ELR (cell line): Measurements from ENCODE around the gene ZNF189.

Experiments used
- DNase-seq: peaks from one replicate; pipeline ENCODE4 v3.0.0-alpha.2; 2015; ENCODE audit warnings: low read depth

ZNF189 gene

GRCh38 chr9:101398068-101398929, at the start of gene ZNF189, which contains the start of gene MRPL50:
Gene ZNF189, plus strand, starts transcription at chr9:101398851. Its CDS starts 306 bp downstream, at chr9:101399157.
Gene MRPL50, minus strand, starts transcription at chr9:101398618. Its CDS starts 26 bp downstream, at chr9:101398592.
- DNase-seq: peak; percentile 99

DNA sequence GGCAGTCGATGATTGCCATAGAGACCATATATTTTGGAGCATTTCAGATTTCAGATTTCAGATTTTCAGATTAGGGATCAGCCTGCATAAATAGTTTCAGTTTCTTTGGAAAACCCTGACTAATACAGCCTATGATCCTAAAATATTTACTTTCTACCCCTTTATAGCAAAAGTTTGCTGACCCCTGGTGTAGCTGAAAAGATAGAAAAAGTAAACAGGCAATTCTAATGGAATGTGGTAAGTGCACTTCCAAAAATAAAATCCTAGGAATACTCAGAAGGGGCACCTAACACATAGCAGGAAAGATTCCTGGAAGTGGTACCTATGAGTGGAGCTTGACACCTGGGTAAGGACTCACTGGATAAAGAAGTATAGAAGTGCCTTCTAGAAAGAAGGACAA, 48.4 kb upstream of the ZNF189 start:
- DNase-seq: no peak

DNA sequence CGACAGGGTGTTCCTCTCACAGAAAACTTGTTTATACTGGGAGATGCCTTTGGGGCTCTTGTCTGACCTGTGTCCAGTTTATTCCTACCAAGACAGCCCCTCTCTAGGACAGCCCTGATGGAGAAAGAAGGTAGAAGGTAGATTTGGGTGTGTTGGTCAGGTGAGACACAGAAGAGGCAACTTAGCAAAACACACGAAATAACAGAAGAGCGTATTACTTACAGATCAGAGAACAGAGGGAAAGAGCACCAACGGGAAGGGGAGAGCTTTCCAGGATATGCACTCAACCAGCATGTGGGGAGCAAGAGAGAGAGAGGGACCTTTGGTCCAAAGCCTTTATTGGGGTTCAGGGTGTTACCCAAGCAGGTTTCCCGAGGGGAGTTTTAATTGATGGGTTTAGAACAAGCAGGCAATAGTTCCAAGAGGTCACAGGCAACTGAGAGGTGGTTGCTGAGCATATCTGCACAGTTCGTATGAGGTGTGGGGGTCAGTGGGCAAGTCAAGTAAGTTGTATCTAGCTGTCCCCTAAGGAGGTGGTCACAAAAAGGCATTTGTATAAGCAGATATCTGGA, 45.7 kb upstream of the ZNF189 start:
- DNase-seq: no peak

- no peak for DNase-seq
Measured at GRCh38 chr9:101353683-101354082, 45.0 kb upstream of the ZNF189 start.

DNA sequence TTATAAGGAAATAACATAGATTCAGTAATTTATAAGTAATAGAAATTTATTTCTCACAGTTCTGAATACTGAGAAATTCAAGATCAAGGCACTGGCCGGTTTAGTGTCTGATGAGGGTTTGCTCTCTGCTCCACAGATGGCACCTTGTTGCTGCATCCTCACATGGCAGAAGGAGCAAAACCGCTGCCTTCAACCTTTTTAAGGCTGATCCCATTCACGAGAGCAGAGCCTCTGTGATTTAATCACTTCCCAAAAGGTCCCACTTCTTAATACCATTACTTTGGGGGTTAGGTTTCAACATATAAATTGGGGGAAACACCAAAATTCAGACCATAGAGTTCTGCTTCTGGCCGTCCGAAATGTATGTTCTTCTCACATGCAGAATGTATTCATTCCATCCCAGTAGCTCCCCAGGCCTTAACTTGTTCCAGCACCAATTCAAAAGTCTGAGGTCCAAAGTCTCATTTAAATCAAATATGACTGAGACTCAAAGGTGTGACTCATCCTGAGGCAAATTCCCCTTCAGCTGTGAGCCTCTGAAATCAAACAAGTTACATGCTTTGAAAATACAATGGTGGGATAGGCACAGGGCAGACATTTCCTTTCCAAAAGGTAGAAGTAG, 44.4 kb upstream of the ZNF189 start:
- peak; percentile 11 for DNase-seq

- no peak for DNase-seq
Measured at GRCh38 chr9:101354765-101355708, 43.6 kb upstream of the ZNF189 start.

DNA sequence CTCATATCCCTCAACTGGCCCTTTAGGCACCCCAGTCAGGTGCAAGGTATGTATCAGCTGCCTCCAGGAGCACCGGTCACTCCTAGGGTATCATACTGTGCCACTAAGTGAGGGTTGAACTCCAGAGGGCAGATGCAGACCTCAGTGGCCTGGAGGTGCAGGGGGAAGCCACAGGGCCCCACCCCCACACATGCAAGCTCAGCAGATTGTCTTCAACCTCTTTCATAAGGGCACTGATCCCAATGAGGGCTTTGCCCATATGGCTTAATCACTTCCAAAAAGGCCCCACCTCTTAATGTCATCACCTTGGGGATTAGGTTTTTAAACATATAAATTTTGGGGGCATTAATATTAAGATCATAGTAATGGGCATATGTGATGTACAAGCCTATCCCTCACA, 42.0 kb upstream of the ZNF189 start:
- DNase-seq: no peak

- DNase-seq: no peak
Measured at GRCh38 chr9:101359679-101360078, 39.0 kb upstream of the ZNF189 start.

GRCh38 chr9:101360647-101361046, 38.0 kb upstream of the ZNF189 start:
- DNase-seq: no peak

GRCh38 chr9:101362450-101362849, 36.2 kb upstream of the ZNF189 start:
- DNase-seq: no peak

GRCh38 chr9:101365181-101365580, 33.5 kb upstream of the ZNF189 start:
- DNase-seq: peak; percentile 45

GRCh38 chr9:101366038-101366756, 32.5 kb upstream of the ZNF189 start:
- peak; percentile 6 for DNase-seq

GRCh38 chr9:101367323-101367722, 31.3 kb upstream of the ZNF189 start:
- no peak for DNase-seq

- DNase-seq: peak; percentile 61
Measured at GRCh38 chr9:101369286-101369685, 29.4 kb upstream of the ZNF189 start.

GRCh38 chr9:101369884-101370531, 28.6 kb upstream of the ZNF189 start:
- DNase-seq: no peak

DNA sequence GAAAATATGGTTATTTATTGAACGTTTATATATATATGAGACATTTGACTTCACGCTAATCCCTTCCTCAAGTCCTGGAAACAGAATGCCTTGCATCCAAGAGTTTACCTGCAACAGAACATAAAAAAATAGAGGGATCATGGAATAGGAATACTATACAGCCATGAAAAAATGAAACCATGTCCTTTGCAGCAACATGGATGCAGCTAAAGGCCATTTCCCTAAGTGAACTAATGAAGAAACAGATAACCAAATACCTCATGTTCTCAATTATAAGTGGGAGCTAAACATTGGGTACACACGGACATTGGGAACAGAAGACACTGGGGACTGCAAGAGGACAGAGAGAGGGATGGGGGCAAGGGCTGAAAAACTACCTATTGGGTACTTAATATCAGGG, 26.8 kb upstream of the ZNF189 start:
- no peak for DNase-seq

GRCh38 chr9:101372327-101373118, 26.1 kb upstream of the ZNF189 start:
- DNase-seq: no peak

DNA sequence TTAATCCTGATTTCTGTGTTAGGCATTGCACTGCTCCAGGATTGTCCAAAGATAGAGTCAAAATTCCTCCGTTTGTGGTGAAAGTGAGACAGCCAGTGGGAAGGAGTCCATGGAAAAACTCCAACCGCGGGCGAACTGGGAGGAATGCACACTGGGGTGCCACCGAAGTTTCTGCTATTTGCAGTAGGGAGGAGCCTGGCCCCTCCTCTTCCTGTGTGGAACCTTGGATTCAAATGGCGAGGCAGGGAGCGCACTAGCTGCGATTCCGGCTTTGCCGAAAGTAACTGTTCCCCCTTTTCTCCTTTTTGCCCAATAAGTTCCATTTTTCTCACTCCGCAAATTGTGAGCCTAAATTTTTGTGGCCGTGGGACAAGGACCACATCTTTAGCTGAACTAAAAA, 23.1 kb upstream of the ZNF189 start:
- DNase-seq: no peak

DNA sequence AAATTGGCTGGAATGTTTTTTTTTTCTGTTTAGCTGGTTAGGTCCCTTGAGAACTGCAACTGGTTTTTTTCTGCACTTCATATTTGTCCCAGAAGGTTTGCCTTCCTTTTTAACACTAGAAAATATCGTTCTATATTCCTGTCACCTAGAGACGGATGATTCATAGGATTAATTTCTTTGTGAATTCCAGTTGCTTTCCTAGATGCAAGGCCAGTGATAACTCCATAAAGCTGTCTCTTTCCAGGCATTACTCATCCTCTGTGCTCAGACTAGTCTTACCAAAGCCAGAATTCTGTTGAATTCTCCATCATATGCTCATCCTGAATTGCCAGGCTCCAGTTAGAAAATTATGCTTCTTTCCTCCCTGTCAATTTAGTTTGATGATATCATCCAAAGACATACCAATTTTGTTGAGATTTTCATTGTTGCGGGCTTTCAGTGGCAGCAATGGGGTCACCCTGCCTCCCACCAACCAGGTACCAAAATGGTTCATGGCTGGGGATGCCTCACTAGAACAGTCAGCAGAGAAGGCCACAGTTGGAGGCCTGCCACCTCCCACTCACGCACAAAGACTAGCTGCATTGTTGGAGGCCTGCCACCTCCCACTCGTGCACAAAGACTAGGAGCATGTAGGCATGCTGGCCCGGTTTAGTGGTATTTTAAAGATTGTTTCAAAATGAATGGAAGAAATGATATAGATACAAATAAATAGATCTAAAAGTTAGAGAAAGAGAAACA, 22.4 kb upstream of the ZNF189 start:
- DNase-seq: peak; percentile 81
